Smooth muscle cell (in vitro differentiated cells): ENCODE data around the gene DHX32. TPM values are rescaled to one million over a fixed set of nuclear protein-coding genes. Genes with fewer than 3 reads are reported as not detected.

Experiments
- DNase-seq: peaks from one replicate; lab custom pipeline; 2025; ENCODE audit not compliant: unreplicated experiment; lab: John Stamatoyannopoulos, UW
- H2AFZ ChIP-seq: fragments of 200-600 bp; sonication (generic); 2 replicates; pipeline ENCODE4 v1.6.0; 2016; ENCODE audit warnings: antibody characterized with exemption, low read depth, mild to moderate bottlenecking
- H3F3A ChIP-seq: fragments of 200-600 bp; sonication (generic); 2 replicates; pipeline ENCODE4 v1.6.0; 2017; ENCODE audit warnings: antibody characterized with exemption, low read depth
- H3K27ac ChIP-seq: fragments of 200-600 bp; sonication (generic); 2 replicates; pipeline ENCODE4 v1.5.1; 2016; ENCODE audit warnings: low read depth, mild to moderate bottlenecking
- H3K27me3 ChIP-seq: fragments of 200-600 bp; sonication (generic); 2 replicates; pipeline ENCODE4 v1.6.1; 2016; ENCODE audit warnings: low read depth, mild to moderate bottlenecking
- H3K36me3 ChIP-seq: fragments of 200-600 bp; sonication (generic); 2 replicates; pipeline ENCODE4 v1.5.1; 2016; ENCODE audit warnings: low read depth
- H3K4me1 ChIP-seq: fragments of 200-600 bp; sonication (generic); 2 replicates; pipeline ENCODE4 v1.5.1; 2016; ENCODE audit warnings: low read depth
- H3K4me2 ChIP-seq: fragments of 200-600 bp; sonication (generic); 2 replicates; pipeline ENCODE4 v1.6.0; 2016; ENCODE audit warnings: mild to moderate bottlenecking
- H3K4me3 ChIP-seq: fragments of 200-600 bp; sonication (generic); 2 replicates; pipeline ENCODE4 v1.5.1; 2016; ENCODE audit warnings: mild to moderate bottlenecking
- H3K79me2 ChIP-seq: fragments of 200-600 bp; sonication (generic); 2 replicates; pipeline ENCODE4 v1.6.0; 2016; ENCODE audit warnings: low read depth, mild to moderate bottlenecking
- H3K9ac ChIP-seq: fragments of 200-600 bp; sonication (generic); 2 replicates; pipeline ENCODE4 v1.6.0; 2016; ENCODE audit warnings: low read depth
- H3K9me3 ChIP-seq: fragments of 200-600 bp; sonication (generic); replicated peaks from 2 replicates; pipeline ENCODE4 v1.5.1; 2016; ENCODE audit warnings: low read depth
- H4K20me1 ChIP-seq: fragments of 200-600 bp; sonication (generic); 2 replicates; pipeline ENCODE4 v1.6.0; 2016; ENCODE audit warnings: low read depth
- WGBS: methylation state at CpG from one replicate; pipeline ENCODE4 v1.1.7; 2016; ENCODE audit warnings: low lambda C conversion rate; 5-methylcytosine and 5-hydroxymethylcytosine counted together
- polyA plus RNA-seq: library from polyadenylated mRNA; unstranded; fragments of >200 nt; fragmentation: Nextera tagmentation; extraction: Ambion mirVana; gene quantifications from 2 replicates; pipeline ENCODE4 v1.2.1, GENCODE V29; 2016
- total RNA-seq: library from RNA; depleted of rRNA; stranded (reverse); fragments of >200 nt; gene quantifications from 2 replicates; pipeline ENCODE4 v1.2.3, GENCODE V29; 2014
- TF ChIP-seq, protein P1 (sequence below): fragments of 200-600 bp; sonication (generic); IDR thresholded peaks from 2 replicates; pipeline ENCODE4 v1.5.1; 2017; ENCODE audit warnings: borderline replicate concordance, mild to moderate bottlenecking, antibody characterized with exemption; ENCODE audit not compliant: insufficient read depth, poor library complexity, severe bottlenecking

DHX32 gene
- total and polyA plus RNA-seq, 2 experiments from 2014 or later = 31.8 to 56.1 TPM

GRCh38 chr10:125799451-125800182 is 81.5 kb downstream of the DHX32 start:
- Histone ChIP-seq H3K27ac (peak overlapping the region; percentile 11), H3K9ac (no peak overlapping the region), H2AFZ (no peak overlapping the region), H3K9me3 (no peaks in the 10 kb centered on the region), H3K4me1 (no peaks in the 10 kb centered on the region), H3K36me3 (no peaks in the 10 kb centered on the region), H3K27me3 (no peaks in the 10 kb centered on the region), H3K79me2 (no peaks in the 10 kb centered on the region), H3K4me2 (peak overlapping the region; percentile 36), H3F3A (no peaks in the 10 kb centered on the region), H3K4me3 (no peak overlapping the region), H4K20me1 (peaks cover 12% of the 10 kb centered on the region)
- TF ChIP-seq, protein P1, sequence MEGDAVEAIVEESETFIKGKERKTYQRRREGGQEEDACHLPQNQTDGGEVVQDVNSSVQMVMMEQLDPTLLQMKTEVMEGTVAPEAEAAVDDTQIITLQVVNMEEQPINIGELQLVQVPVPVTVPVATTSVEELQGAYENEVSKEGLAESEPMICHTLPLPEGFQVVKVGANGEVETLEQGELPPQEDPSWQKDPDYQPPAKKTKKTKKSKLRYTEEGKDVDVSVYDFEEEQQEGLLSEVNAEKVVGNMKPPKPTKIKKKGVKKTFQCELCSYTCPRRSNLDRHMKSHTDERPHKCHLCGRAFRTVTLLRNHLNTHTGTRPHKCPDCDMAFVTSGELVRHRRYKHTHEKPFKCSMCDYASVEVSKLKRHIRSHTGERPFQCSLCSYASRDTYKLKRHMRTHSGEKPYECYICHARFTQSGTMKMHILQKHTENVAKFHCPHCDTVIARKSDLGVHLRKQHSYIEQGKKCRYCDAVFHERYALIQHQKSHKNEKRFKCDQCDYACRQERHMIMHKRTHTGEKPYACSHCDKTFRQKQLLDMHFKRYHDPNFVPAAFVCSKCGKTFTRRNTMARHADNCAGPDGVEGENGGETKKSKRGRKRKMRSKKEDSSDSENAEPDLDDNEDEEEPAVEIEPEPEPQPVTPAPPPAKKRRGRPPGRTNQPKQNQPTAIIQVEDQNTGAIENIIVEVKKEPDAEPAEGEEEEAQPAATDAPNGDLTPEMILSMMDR = no peak
- WGBS = 48% methylated on average over 8 of the region's 8 CpGs
- DNase-seq = no peak

- H3F3A ChIP-seq = no peaks in the 10 kb centered on the region
- no peaks in the 10 kb centered on the region for H3K4me1 ChIP-seq
- no peak for DNase-seq
- no peak overlapping the region for H2AFZ ChIP-seq
- H3K36me3 ChIP-seq = no peaks in the 10 kb centered on the region
- H3K79me2 ChIP-seq = no peaks in the 10 kb centered on the region
- peaks cover 12% of the 10 kb centered on the region for H4K20me1 ChIP-seq
- TF ChIP-seq, protein P1 = no peak
- H3K9me3 ChIP-seq = no peaks in the 10 kb centered on the region
- no peak overlapping the region for H3K4me2 ChIP-seq
- H3K4me3 ChIP-seq = no peak overlapping the region
- no peak overlapping the region for H3K27ac ChIP-seq
- no peaks in the 10 kb centered on the region for H3K27me3 ChIP-seq
- 75% methylated on average over 5 of the region's 5 CpGs for WGBS
- no peak overlapping the region for H3K9ac ChIP-seq
Observed at GRCh38 chr10:125797994-125798662, 83.0 kb downstream of the DHX32 start.

DNA sequence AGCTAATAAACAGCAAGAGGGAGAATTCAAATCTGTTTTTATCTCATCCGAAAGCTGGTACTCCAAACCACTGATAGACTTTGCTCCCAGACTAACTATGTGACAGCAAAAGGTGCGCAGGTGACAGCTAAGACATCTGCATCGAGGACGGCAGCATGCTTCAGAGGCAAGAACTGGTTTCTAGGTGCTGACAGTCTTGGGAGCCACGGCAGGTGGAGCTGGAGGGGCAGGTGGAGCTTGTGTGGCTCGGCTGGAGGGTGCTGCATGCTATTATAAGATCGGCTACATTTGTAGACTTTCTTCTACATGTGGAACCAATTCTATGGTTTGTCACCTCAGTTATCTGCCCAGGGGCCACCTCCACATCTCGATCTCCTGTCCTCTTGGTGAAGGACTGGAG is 83.7 kb downstream of the DHX32 start:
- H4K20me1 ChIP-seq = peaks cover 12% of the 10 kb centered on the region
- no peak overlapping the region for H3K4me2 ChIP-seq
- H3K27me3 ChIP-seq = no peaks in the 10 kb centered on the region
- no peaks in the 10 kb centered on the region for H3F3A ChIP-seq
- 94% methylated on average over 8 of the region's 8 CpGs for WGBS
- DNase-seq = no peak
- H3K9ac ChIP-seq = no peak overlapping the region
- no peaks in the 10 kb centered on the region for H3K79me2 ChIP-seq
- no peak overlapping the region for H3K27ac ChIP-seq
- no peak overlapping the region for H2AFZ ChIP-seq
- H3K36me3 ChIP-seq = no peaks in the 10 kb centered on the region
- H3K9me3 ChIP-seq = no peaks in the 10 kb centered on the region
- H3K4me1 ChIP-seq = no peaks in the 10 kb centered on the region
- H3K4me3 ChIP-seq = no peak overlapping the region
- TF ChIP-seq, protein P1 = no peak
